A549 (cell line): ENCODE measurements around the gene CBFA2T2.
"Not testable (repeated sequence)": the region's sequence is repeated elsewhere in the genome, so short reads cannot be mapped to it uniquely, and the experiment has no call there.

Source experiments
- POLR2A ChIP-seq: IDR thresholded peaks from 2 replicates; pipeline ENCODE4 v1.6.1; 2012; ENCODE audit warnings: mild to moderate bottlenecking, low read length
- RNF2 ChIP-seq: fragments of 200-600 bp; sonication (generic); IDR thresholded peaks from 2 replicates; pipeline ENCODE4 v1.6.1; 2016; ENCODE audit warnings: low read depth, mild to moderate bottlenecking, antibody characterized with exemption, moderate library complexity, borderline replicate concordance
- SMC3 ChIP-seq: fragments of >200 bp; sonication (Bioruptor Twin); formaldehyde crosslinking; IDR thresholded peaks from 3 replicates; pipeline ENCODE4 v1.6.1; 2018; ENCODE audit warnings: inconsistent platforms
- TF ChIP-seq, protein P1 (sequence below): fragments of >200 bp; sonication (Bioruptor Twin); formaldehyde crosslinking; IDR thresholded peaks from 3 replicates; pipeline ENCODE4 v1.5.1; 2016

DNA sequence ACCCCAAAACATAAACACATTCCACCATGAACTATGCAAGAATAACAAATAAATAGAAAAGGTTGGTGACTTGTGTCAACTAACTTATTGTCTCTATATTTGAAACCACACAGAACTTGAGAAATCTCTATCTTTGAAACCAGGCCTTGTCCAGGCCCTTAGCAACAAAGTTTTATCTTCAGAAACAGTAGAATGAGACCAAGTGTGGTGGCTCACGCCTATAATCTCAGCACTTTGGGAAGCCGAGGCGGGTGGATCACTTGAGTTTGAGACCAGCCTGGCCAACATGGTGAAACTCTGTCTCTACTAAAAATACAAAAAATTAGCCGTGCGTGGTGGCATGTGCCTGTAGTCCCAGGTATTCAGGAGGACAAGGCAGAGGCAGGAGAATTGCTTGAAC is 6.7 kb upstream of the CBFA2T2 start:
- not testable (repeated sequence) for TF ChIP-seq SMC3, POLR2A, RNF2
- TF ChIP-seq, protein P1, sequence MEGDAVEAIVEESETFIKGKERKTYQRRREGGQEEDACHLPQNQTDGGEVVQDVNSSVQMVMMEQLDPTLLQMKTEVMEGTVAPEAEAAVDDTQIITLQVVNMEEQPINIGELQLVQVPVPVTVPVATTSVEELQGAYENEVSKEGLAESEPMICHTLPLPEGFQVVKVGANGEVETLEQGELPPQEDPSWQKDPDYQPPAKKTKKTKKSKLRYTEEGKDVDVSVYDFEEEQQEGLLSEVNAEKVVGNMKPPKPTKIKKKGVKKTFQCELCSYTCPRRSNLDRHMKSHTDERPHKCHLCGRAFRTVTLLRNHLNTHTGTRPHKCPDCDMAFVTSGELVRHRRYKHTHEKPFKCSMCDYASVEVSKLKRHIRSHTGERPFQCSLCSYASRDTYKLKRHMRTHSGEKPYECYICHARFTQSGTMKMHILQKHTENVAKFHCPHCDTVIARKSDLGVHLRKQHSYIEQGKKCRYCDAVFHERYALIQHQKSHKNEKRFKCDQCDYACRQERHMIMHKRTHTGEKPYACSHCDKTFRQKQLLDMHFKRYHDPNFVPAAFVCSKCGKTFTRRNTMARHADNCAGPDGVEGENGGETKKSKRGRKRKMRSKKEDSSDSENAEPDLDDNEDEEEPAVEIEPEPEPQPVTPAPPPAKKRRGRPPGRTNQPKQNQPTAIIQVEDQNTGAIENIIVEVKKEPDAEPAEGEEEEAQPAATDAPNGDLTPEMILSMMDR, result not testable (repeated sequence)
